ENCODE data around the gene MAGI2.

MAGI2 gene

GRCh38 chr7:78752554-78752953 is 700.9 kb downstream of the MAGI2 start (continued):
- TF ChIP-seq CSRNP3 (CRISPR knock-in tag; IDR thresholded peaks at IDR 0.05) (no peak), RARB (CRISPR knock-in tag; IDR thresholded peaks at IDR 0.05) (no peak), ZFP3 (CRISPR knock-in tag; IDR thresholded peaks at IDR 0.05) (no peak)

DNA sequence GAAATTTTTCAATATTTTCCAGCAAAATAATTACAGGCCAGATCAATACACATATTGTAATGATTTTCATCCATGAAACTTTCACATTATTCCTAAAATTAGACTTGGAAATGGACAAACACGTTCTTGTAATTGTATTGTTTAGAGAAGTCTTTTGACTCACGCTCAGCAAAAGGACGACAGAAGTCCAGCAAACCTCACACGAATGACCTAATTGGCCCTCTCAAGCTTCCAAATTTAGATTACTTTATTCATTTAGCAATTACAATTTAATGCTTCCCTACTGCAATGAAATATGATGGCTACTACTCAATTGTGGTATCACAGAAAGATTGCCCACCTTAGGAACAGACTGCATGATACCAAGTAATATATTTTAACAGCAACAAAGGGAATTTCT is 702.2 kb downstream of the MAGI2 start:
- ATAC-seq = no peak
- TF ChIP-seq CREB5 (CRISPR knock-in tag; IDR thresholded peaks at IDR 0.05; ENCODE audit: low read depth) (no peak), SNAI2 (CRISPR knock-in tag; IDR thresholded peaks at IDR 0.05) (no peak), ESRRG (CRISPR knock-in tag; IDR thresholded peaks at IDR 0.05) (no peak), ZFP3 (CRISPR knock-in tag; IDR thresholded peaks at IDR 0.05) (no peak), CSDC2 (CRISPR knock-in tag; IDR thresholded peaks at IDR 0.05) (no peak), ARNTL (CRISPR knock-in tag; IDR thresholded peaks at IDR 0.05; ENCODE audit: borderline replicate concordance, low read depth) (no peak), BACH2 (CRISPR knock-in tag; IDR thresholded peaks at IDR 0.05; ENCODE audit: borderline replicate concordance) (no peak), ZNF565 (CRISPR knock-in tag; conservative IDR thresholded peaks at IDR 0.05; ENCODE audit: low read depth) (no peak), GLIS3 (CRISPR knock-in tag; IDR thresholded peaks at IDR 0.05) (no peak), OSR1 (CRISPR knock-in tag; IDR thresholded peaks at IDR 0.05) (no peak), RARB (CRISPR knock-in tag; IDR thresholded peaks at IDR 0.05) (no peak), ZNF70 (CRISPR knock-in tag; IDR thresholded peaks at IDR 0.05) (no peak), CSRNP3 (CRISPR knock-in tag; IDR thresholded peaks at IDR 0.05) (no peak), TOX (CRISPR knock-in tag; IDR thresholded peaks at IDR 0.05; ENCODE audit: borderline replicate concordance) (no peak)
- TF ChIP-seq, protein P1, sequence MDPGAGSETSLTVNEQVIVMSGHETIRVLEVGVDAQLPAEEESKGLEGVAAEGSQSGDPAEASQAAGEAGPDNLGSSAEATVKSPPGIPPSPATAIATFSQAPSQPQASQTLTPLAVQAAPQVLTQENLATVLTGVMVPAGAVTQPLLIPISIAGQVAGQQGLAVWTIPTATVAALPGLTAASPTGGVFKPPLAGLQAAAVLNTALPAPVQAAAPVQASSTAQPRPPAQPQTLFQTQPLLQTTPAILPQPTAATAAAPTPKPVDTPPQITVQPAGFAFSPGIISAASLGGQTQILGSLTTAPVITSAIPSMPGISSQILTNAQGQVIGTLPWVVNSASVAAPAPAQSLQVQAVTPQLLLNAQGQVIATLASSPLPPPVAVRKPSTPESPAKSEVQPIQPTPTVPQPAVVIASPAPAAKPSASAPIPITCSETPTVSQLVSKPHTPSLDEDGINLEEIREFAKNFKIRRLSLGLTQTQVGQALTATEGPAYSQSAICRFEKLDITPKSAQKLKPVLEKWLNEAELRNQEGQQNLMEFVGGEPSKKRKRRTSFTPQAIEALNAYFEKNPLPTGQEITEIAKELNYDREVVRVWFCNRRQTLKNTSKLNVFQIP (CRISPR knock-in tag; IDR thresholded peaks at IDR 0.05; ENCODE audit: borderline replicate concordance, low read depth) = no peak
- TF ChIP-seq, protein P2, sequence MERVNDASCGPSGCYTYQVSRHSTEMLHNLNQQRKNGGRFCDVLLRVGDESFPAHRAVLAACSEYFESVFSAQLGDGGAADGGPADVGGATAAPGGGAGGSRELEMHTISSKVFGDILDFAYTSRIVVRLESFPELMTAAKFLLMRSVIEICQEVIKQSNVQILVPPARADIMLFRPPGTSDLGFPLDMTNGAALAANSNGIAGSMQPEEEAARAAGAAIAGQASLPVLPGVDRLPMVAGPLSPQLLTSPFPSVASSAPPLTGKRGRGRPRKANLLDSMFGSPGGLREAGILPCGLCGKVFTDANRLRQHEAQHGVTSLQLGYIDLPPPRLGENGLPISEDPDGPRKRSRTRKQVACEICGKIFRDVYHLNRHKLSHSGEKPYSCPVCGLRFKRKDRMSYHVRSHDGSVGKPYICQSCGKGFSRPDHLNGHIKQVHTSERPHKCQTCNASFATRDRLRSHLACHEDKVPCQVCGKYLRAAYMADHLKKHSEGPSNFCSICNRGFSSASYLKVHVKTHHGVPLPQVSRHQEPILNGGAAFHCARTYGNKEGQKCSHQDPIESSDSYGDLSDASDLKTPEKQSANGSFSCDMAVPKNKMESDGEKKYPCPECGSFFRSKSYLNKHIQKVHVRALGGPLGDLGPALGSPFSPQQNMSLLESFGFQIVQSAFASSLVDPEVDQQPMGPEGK (CRISPR knock-in tag; IDR thresholded peaks at IDR 0.05; ENCODE audit: borderline replicate concordance) = no peak
- TF ChIP-seq, protein P3, sequence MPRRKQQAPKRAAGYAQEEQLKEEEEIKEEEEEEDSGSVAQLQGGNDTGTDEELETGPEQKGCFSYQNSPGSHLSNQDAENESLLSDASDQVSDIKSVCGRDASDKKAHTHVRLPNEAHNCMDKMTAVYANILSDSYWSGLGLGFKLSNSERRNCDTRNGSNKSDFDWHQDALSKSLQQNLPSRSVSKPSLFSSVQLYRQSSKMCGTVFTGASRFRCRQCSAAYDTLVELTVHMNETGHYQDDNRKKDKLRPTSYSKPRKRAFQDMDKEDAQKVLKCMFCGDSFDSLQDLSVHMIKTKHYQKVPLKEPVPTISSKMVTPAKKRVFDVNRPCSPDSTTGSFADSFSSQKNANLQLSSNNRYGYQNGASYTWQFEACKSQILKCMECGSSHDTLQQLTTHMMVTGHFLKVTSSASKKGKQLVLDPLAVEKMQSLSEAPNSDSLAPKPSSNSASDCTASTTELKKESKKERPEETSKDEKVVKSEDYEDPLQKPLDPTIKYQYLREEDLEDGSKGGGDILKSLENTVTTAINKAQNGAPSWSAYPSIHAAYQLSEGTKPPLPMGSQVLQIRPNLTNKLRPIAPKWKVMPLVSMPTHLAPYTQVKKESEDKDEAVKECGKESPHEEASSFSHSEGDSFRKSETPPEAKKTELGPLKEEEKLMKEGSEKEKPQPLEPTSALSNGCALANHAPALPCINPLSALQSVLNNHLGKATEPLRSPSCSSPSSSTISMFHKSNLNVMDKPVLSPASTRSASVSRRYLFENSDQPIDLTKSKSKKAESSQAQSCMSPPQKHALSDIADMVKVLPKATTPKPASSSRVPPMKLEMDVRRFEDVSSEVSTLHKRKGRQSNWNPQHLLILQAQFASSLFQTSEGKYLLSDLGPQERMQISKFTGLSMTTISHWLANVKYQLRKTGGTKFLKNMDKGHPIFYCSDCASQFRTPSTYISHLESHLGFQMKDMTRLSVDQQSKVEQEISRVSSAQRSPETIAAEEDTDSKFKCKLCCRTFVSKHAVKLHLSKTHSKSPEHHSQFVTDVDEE (CRISPR knock-in tag; IDR thresholded peaks at IDR 0.05) = no peak

DNA sequence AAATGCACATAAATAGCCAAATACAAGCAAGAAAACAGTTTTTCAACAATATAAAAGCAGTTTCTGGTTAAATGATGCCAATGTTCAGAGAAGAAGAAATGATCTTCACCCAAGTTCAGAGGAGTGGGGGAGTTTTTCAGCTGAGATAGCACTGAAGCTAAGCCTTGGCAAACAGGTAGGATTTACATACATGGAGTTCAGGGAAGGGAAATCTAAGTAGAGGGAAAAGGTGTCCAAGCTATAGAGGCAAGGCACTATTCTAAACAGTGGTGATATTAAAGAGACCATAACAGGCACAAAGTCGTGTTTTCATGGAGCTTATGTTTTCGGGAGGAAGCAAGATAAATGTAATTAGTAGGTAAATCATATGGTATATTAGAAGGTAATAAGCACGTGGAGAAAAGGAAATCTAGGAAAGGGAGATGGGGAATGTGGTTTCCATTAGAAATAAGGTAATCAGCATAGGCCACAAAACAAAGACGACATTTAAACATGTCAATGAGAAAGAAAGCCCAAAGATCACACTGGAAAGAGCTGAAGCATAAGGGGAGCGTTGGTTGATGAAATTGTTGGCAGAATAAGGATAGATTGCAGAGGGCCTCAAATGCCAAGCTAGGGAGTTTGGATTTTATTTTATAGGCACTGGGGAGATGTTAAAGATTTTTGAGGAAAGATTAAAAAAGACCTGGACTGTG is 704.3 kb downstream of the MAGI2 start:
- TF ChIP-seq PPARA (CRISPR knock-in tag; IDR thresholded peaks at IDR 0.05; ENCODE audit: borderline replicate concordance) (no peak), ZC3H10 (CRISPR knock-in tag; IDR thresholded peaks at IDR 0.05) (no peak), SNAI2 (CRISPR knock-in tag; IDR thresholded peaks at IDR 0.05) (no peak), ZNF565 (CRISPR knock-in tag; conservative IDR thresholded peaks at IDR 0.05; ENCODE audit: low read depth) (no peak), ZNF70 (CRISPR knock-in tag; IDR thresholded peaks at IDR 0.05) (no peak)
- no peak for ATAC-seq

All from SK-N-SH treated with all-trans-retinoic acid at 6 μM for 48 hours (cell line).